GM12873 (cell line): Measurements from ENCODE around the gene ZNF746.

Experiments used
- CTCF ChIP-seq: IDR thresholded peaks from 2 replicates; pipeline ENCODE4 v1.5.1; 2012; ENCODE audit warnings: low read depth, mild to moderate bottlenecking, moderate library complexity, low read length, control low read depth; ENCODE audit not compliant: insufficient read depth; ENCODE audit errors: missing control alignments

The ZNF746 gene

GRCh38 chr7:149459201-149459539 is 38.4 kb downstream of the ZNF746 start:
- TF ChIP-seq CTCF, result no peak

GRCh38 chr7:149458235-149458634 is 39.4 kb downstream of the ZNF746 start:
- no peak for TF ChIP-seq CTCF

GRCh38 chr7:149457766-149458165 is 39.8 kb downstream of the ZNF746 start:
- TF ChIP-seq CTCF, result no peak

- TF ChIP-seq CTCF, result no peak
These were observed 40.8 kb downstream of the ZNF746 start for GRCh38 chr7:149456506-149457421.

- no peak for TF ChIP-seq CTCF
These were observed 42.2 kb downstream of the ZNF746 start for GRCh38 chr7:149455175-149455950.

GRCh38 chr7:149454750-149455149 is 42.9 kb downstream of the ZNF746 start:
- TF ChIP-seq CTCF, result no peak

- no peak for TF ChIP-seq CTCF
These were observed 43.6 kb downstream of the ZNF746 start for GRCh38 chr7:149454006-149454405.
